ENCODE results near the gene C6orf89. TPM values are rescaled to one million over a fixed set of nuclear protein-coding genes. Genes with fewer than 3 reads are reported as not detected.

C6orf89 gene
- total and polyA plus RNA-seq, 2 of the 13 experiments (the other 11 are each of a cell fraction or from before 2014, with no cell fraction given): 22.1 to 32.2 TPM

GRCh38 chr6:36852481-36853147 lies 33.1 kb upstream of the C6orf89 start (continued):
- TF ChIP-seq, protein P1, sequence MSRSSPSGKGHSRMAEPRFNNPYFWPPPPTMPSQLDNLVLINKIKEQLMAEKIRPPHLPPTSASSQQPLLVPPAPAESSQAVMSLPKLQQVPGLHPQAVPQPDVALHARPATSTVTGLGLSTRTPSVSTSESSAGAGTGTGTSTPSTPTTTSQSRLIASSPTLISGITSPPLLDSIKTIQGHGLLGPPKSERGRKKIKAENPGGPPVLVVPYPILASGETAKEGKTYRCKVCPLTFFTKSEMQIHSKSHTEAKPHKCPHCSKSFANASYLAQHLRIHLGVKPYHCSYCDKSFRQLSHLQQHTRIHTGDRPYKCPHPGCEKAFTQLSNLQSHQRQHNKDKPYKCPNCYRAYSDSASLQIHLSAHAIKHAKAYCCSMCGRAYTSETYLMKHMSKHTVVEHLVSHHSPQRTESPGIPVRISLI (CRISPR knock-in tag; IDR thresholded peaks at IDR 0.05; ENCODE audit: borderline replicate concordance): no peak
- TF ChIP-seq HOXA3 (CRISPR knock-in tag; IDR thresholded peaks at IDR 0.05) (0 out of 2 replicates have a peak, but pooled peaks have one; percentile 17), ZNF569 (CRISPR knock-in tag; IDR thresholded peaks at IDR 0.05; ENCODE audit: borderline replicate concordance) (no peak), EHMT2 (IDR thresholded peaks at IDR 0.05; ENCODE audit: borderline replicate concordance, low read depth, low read length) (no peak), KLF13 (CRISPR knock-in tag; IDR thresholded peaks at IDR 0.05) (no peak), ZNF615 (CRISPR knock-in tag; IDR thresholded peaks at IDR 0.05; ENCODE audit: borderline replicate concordance) (no peak), ZBTB21 (CRISPR knock-in tag; IDR thresholded peaks at IDR 0.05) (no peak), ZBTB25 (CRISPR knock-in tag; IDR thresholded peaks at IDR 0.05) (no peak), SMC3 (IDR thresholded peaks at IDR 0.05; ENCODE audit: low read length) (0 out of 2 replicates have a peak, but pooled peaks have one; percentile 14), RXRB (CRISPR knock-in tag; IDR thresholded peaks at IDR 0.05; ENCODE audit: borderline replicate concordance) (0 out of 2 replicates have a peak, but pooled peaks have one; percentile 29), ZNF7 (CRISPR knock-in tag; IDR thresholded peaks at IDR 0.05) (no peak), ASH2L (IDR thresholded peaks at IDR 0.05; ENCODE audit: insufficient read length, low read depth, low read length) (peak; percentile 81), GATA4 (IDR thresholded peaks at IDR 0.05; ENCODE audit: borderline replicate concordance, low read depth) (no peak), ZBTB39 (CRISPR knock-in tag; IDR thresholded peaks at IDR 0.05) (no peak), MXD1 (CRISPR knock-in tag; IDR thresholded peaks at IDR 0.05) (no peak), NCOR1 (IDR thresholded peaks at IDR 0.05; ENCODE audit: borderline replicate concordance, low read length) (peak; percentile 52; the same call in 1 of the 2 replicates), POLR2AphosphoS5 (IDR thresholded peaks at IDR 0.05; ENCODE audit: low read depth, low read length) (no peak), GABPB1 (CRISPR knock-in tag; IDR thresholded peaks at IDR 0.05) (no peak)
- TF ChIP-seq, protein P2, sequence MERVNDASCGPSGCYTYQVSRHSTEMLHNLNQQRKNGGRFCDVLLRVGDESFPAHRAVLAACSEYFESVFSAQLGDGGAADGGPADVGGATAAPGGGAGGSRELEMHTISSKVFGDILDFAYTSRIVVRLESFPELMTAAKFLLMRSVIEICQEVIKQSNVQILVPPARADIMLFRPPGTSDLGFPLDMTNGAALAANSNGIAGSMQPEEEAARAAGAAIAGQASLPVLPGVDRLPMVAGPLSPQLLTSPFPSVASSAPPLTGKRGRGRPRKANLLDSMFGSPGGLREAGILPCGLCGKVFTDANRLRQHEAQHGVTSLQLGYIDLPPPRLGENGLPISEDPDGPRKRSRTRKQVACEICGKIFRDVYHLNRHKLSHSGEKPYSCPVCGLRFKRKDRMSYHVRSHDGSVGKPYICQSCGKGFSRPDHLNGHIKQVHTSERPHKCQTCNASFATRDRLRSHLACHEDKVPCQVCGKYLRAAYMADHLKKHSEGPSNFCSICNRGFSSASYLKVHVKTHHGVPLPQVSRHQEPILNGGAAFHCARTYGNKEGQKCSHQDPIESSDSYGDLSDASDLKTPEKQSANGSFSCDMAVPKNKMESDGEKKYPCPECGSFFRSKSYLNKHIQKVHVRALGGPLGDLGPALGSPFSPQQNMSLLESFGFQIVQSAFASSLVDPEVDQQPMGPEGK (CRISPR knock-in tag; IDR thresholded peaks at IDR 0.05): 0 out of 2 replicates have a peak, but pooled peaks have one; percentile 10
- TF ChIP-seq, protein P3, sequence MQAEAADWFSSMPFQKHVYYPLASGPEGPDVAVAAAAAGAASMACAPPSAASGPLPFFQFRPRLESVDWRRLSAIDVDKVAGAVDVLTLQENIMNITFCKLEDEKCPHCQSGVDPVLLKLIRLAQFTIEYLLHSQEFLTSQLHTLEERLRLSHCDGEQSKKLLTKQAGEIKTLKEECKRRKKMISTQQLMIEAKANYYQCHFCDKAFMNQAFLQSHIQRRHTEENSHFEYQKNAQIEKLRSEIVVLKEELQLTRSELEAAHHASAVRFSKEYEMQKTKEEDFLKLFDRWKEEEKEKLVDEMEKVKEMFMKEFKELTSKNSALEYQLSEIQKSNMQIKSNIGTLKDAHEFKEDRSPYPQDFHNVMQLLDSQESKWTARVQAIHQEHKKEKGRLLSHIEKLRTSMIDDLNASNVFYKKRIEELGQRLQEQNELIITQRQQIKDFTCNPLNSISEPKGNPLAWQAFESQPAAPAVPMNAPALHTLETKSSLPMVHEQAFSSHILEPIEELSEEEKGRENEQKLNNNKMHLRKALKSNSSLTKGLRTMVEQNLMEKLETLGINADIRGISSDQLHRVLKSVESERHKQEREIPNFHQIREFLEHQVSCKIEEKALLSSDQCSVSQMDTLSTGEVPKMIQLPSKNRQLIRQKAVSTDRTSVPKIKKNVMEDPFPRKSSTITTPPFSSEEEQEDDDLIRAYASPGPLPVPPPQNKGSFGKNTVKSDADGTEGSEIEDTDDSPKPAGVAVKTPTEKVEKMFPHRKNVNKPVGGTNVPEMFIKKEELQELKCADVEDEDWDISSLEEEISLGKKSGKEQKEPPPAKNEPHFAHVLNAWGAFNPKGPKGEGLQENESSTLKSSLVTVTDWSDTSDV (CRISPR knock-in tag; IDR thresholded peaks at IDR 0.05): no peak

All from HepG2 (cell line).